Trophoblast cell (in vitro differentiated cells and primary cell): ENCODE results near the gene U2AF2.

Source experiments
- DNase-seq, 2 donors: peaks; one replicate each; pipeline ENCODE4 v3.0.0-alpha.2; 2016
- H2AFZ ChIP-seq: 2 replicates; pipeline ENCODE4 v1.6.1; 2013; ENCODE audit warnings: low read length, moderate library complexity, mild to moderate bottlenecking; ENCODE audit not compliant: insufficient read depth, poor library complexity
- H2AK5ac ChIP-seq: 2 replicates; pipeline ENCODE4 v1.6.1; 2013; ENCODE audit warnings: mild to moderate bottlenecking, low read length
- H2BK120ac ChIP-seq: 2 replicates; pipeline ENCODE4 v1.6.1; 2013; ENCODE audit warnings: low read length, mild to moderate bottlenecking, moderate library complexity; ENCODE audit not compliant: insufficient read depth, poor library complexity
- H2BK12ac ChIP-seq: 2 replicates; pipeline ENCODE4 v1.6.1; 2013; ENCODE audit warnings: mild to moderate bottlenecking, low read length, moderate library complexity
- H2BK5ac ChIP-seq: 2 replicates; pipeline ENCODE4 v1.6.1; 2013; ENCODE audit warnings: low read length, low read depth, moderate library complexity, mild to moderate bottlenecking; ENCODE audit not compliant: poor library complexity
- H3K14ac ChIP-seq: 2 replicates; pipeline ENCODE4 v1.6.1; 2013; ENCODE audit warnings: mild to moderate bottlenecking, low read length
- H3K18ac ChIP-seq: 2 replicates; pipeline ENCODE4 v1.6.1; 2013; ENCODE audit warnings: mild to moderate bottlenecking, low read length
- H3K23ac ChIP-seq: 2 replicates; pipeline ENCODE4 v1.6.1; 2013; ENCODE audit warnings: low read length
- H3K27ac ChIP-seq: 2 replicates; pipeline ENCODE4 v1.5.1; 2013; ENCODE audit warnings: low read depth, mild to moderate bottlenecking, inconsistent platforms, low read length, moderate library complexity
- H3K27me3 ChIP-seq: 2 replicates; pipeline ENCODE4 v1.6.1; 2013; ENCODE audit warnings: inconsistent platforms, mild to moderate bottlenecking, low read length, moderate library complexity; ENCODE audit not compliant: insufficient read depth
- H3K36me3 ChIP-seq, 2 experiments: 1 replicate in 1 of 2; 2 replicates in 1 of 2; pipeline ENCODE4 v1.6.1; 2013; ENCODE audit warnings: low read length in 2 of 2, mild to moderate bottlenecking in 2 of 2, moderate library complexity in 1 of 2; ENCODE audit not compliant: insufficient read depth in 2 of 2, control insufficient read depth in 1 of 2
- H3K4ac ChIP-seq: 2 replicates; pipeline ENCODE4 v1.6.1; 2013; ENCODE audit warnings: low read depth, mild to moderate bottlenecking, low read length, moderate library complexity
- H3K4me1 ChIP-seq, 2 experiments: 1 replicate in 1 of 2; 2 replicates in 1 of 2; pipeline ENCODE4 v1.6.1; 2013; ENCODE audit warnings: low read length in 2 of 2, mild to moderate bottlenecking in 2 of 2, moderate library complexity in 1 of 2; ENCODE audit not compliant: insufficient read depth in 2 of 2, control insufficient read depth in 1 of 2
- H3K4me2 ChIP-seq: 2 replicates; pipeline ENCODE4 v1.6.1; 2013; ENCODE audit warnings: inconsistent platforms, mild to moderate bottlenecking, low read length, moderate library complexity
- H3K4me3 ChIP-seq: 2 replicates; pipeline ENCODE4 v1.5.1; 2013; ENCODE audit warnings: mild to moderate bottlenecking, low read depth, low read length, inconsistent platforms
- H3K79me1 ChIP-seq: one replicate; pipeline ENCODE4 v1.6.1; 2013; ENCODE audit warnings: low read length
- H3K79me2 ChIP-seq: 2 replicates; pipeline ENCODE4 v1.6.1; 2013; ENCODE audit warnings: low read length, mild to moderate bottlenecking; ENCODE audit not compliant: control insufficient read depth, insufficient read depth, poor library complexity
- H3K9ac ChIP-seq: 2 replicates; pipeline ENCODE4 v1.6.1; 2013; ENCODE audit warnings: mild to moderate bottlenecking, low read length
- H3K9me3 ChIP-seq: 2 replicates; pipeline ENCODE4 v1.6.1; 2013; ENCODE audit warnings: low read depth, mild to moderate bottlenecking, control low read depth, inconsistent platforms, low read length; ENCODE audit not compliant: insufficient read depth
- H4K12ac ChIP-seq: 2 replicates; pipeline ENCODE4 v1.6.1; 2013; ENCODE audit warnings: low read depth, mild to moderate bottlenecking, low read length, moderate library complexity
- H4K8ac ChIP-seq: 2 replicates; pipeline ENCODE4 v1.6.1; 2013; ENCODE audit warnings: low read depth, mild to moderate bottlenecking, low read length, moderate library complexity
- H4K91ac ChIP-seq: one replicate; pipeline ENCODE4 v1.6.1; 2013; ENCODE audit warnings: low read depth, mild to moderate bottlenecking, low read length, moderate library complexity
- WGBS: extraction: QIAGEN DNeasy Blood & Tissue Kit; methylation state at CpG from one replicate; pipeline ENCODE4 v1.1.7; 2013; ENCODE audit warnings: missing lambda C conversion rate; ENCODE audit not compliant: insufficient read length, insufficient coverage; ENCODE audit errors: extremely low coverage; 5-methylcytosine and 5-hydroxymethylcytosine counted together

The U2AF2 gene

DNA sequence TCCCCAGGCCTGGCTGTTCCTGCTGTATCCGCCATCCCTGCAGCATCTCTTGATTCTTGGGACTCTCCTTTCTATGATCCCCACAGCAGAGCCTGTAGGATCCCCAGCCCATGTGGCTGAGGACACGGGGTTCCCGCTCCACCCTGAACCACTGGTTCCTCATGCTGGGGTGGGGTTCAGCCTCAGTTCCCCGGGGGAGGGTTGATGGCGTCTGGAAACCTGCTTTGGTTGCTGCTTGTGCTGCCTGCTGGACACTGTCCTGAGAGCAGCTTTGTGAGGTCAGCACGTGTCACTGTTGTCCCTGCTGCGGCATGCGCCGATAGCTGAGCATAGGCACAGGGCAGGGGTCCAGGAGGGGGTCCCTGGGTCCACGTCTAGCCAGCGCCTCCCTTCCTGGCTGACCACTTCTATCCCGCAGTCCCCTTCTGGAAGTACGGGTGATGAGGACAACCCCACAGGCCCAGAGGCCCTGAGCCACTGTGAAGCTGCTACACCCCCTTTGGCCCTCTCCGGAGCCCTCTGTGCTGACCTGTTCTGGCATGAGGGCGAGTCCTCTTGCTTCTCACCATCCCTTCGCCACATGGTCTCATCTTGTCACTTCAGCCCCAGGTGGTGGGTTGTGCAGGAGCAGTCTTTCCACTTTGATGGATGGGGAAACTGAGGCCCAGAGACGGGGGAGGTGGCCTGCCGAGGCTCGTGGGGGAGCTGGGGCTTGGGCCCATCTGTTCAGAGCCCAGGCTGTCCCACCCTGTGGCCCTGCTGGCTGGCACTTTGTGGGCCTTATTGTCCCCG, 25.7 kb downstream of the U2AF2 start:
- no CpG with 5 or more reads among the region's 20 CpGs for WGBS
- H3K9ac ChIP-seq: no peak overlapping the region
- H4K91ac ChIP-seq: no peak overlapping the region
- H3K4me2 ChIP-seq: no peak overlapping the region
- H3K79me1 ChIP-seq: no peaks in the 10 kb centered on the region
- no peak overlapping the region for H3K27ac ChIP-seq
- H4K8ac ChIP-seq: no peak overlapping the region
- no peak overlapping the region for H3K14ac ChIP-seq
- no peak overlapping the region for H2BK12ac ChIP-seq
- H3K9me3 ChIP-seq: peaks cover 2% of the 10 kb centered on the region
- no peak overlapping the region for H3K4me3 ChIP-seq
- H3K18ac ChIP-seq: no peak overlapping the region
- peaks cover 0 to 3% of the 10 kb centered on the region in 2 experiments for H3K4me1 ChIP-seq
- H2BK120ac ChIP-seq: no peak overlapping the region
- H3K27me3 ChIP-seq: no peaks in the 10 kb centered on the region
- no peak overlapping the region for H3K23ac ChIP-seq
- peaks cover 64 to 66% of the 10 kb centered on the region in 2 experiments for H3K36me3 ChIP-seq
- H3K4ac ChIP-seq: no peak overlapping the region
- no peak overlapping the region for H2AFZ ChIP-seq
- H4K12ac ChIP-seq: no peak overlapping the region
- H2BK5ac ChIP-seq: no peak overlapping the region
- peaks cover 5% of the 10 kb centered on the region for H3K79me2 ChIP-seq
- no peak overlapping the region for H2AK5ac ChIP-seq
- DNase-seq: no peak

DNA sequence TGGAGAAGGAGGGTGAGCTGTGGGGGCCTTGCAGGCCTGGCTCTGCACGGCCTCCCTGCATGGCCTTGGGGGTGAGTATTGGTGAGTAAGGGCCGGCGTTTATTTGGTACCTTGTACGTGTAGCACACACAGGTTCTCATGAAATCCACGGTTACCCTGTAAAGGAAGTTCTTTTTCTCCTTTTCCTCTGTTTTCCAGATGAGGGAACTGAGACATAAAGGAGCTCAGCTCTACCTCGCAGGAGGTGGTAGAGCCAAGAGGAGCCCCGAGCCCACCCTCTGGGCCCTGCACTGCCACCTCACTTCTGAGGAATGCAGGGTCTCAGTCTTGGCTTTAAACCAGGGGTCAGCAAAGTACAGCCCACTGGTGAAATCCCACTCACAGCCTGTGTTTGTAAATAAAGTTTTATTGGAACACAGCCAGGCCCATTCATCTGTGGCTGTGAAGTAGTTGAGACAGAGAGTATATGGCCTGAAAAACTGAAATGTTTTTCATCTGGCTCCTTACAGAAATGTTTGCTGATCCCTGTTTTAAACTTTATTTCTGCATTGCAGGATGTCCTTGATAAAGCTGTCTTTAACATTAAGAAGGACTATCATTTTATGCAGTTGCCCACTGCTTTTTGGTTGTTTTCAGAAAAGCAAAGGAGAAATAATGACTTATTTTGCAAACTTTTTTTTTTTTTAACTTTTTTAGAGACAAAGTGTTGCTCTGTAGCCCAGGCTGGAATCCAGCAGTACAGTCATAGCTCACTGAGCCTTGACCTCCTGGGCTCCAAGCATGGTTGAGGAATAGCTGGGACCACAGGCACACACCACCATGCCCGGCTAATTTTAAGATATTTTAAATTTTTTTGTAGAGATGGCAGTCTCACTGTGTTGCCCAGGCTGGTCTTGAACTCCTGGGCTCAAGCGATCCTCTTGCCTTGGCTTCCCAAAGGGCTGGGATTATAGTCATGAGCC, 26.6 kb downstream of the U2AF2 start:
- Histone ChIP-seq H2AK5ac (no peak overlapping the region), H3K4ac (no peak overlapping the region), H2BK5ac (no peak overlapping the region), H3K36me3 (peaks cover 72 to 75% of the 10 kb centered on the region in 2 experiments), H3K18ac (no peak overlapping the region), H3K23ac (no peak overlapping the region), H3K4me3 (no peak overlapping the region), H2BK12ac (no peak overlapping the region), H3K9me3 (peaks cover 2% of the 10 kb centered on the region), H3K27ac (no peak overlapping the region), H4K12ac (no peak overlapping the region), H3K4me2 (no peak overlapping the region), H3K79me2 (peaks cover 1% of the 10 kb centered on the region), H3K14ac (no peak overlapping the region), H3K9ac (no peak overlapping the region), H3K27me3 (no peaks in the 10 kb centered on the region), H4K91ac (no peak overlapping the region), H2BK120ac (no peak overlapping the region), H3K4me1 (no peaks in the 10 kb centered on the region), H4K8ac (no peak overlapping the region), H2AFZ (no peak overlapping the region), H3K79me1 (no peaks in the 10 kb centered on the region)
- DNase-seq: no peak
- no CpG with 5 or more reads among the region's 9 CpGs for WGBS

DNA sequence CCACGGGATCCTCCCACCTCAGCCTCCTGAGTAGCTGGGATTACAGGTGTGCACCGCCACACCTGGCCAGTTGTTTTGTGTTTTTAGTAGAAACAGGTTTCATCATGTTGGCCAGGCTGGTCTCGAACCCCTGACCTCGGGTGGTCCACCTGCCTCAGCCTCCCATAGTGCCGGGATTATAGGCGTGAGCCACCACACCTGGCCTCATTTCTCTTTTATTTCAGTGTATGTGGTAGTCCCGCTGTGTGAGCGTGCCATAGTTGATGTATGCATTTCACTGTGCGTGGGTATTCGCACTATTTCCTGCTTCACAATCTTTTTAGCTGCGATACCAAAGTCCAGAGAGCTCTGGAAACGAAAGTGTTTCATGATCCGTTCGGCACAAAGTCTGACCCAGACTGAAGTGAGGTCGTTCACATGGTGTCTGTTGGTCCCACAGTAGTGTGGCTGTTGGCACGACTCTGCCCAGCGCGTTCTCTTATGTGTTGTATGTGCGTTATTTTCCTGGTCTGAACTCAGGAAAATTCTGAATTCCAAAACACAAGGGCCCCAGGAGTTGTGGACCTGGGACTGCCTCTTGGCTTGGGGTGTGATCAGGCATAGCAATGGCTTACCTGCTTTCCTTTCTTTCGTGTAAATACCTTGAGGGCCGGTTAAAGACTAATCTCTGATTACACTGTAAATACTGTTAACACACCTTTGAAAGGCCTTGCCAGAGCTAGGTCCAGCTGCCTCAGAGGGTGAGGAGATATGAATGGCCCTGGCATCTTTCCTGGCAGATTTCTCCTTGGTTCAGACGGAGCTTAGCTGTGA, 28.8 kb downstream of the U2AF2 start:
- DNase-seq: no peak
- Histone ChIP-seq H3K79me2 (no peaks in the 10 kb centered on the region), H2BK12ac (no peak overlapping the region), H3K18ac (no peak overlapping the region), H3K4ac (peak overlapping the region; percentile 17), H2BK120ac (no peak overlapping the region), H3K23ac (no peak overlapping the region), H4K8ac (no peak overlapping the region), H2AK5ac (no peak overlapping the region), H3K27me3 (no peaks in the 10 kb centered on the region), H3K9ac (no peak overlapping the region), H4K91ac (no peak overlapping the region), H3K79me1 (no peaks in the 10 kb centered on the region), H3K4me3 (no peak overlapping the region), H3K4me2 (no peak overlapping the region), H3K4me1 (no peaks in the 10 kb centered on the region), H3K27ac (no peak overlapping the region), H2BK5ac (no peak overlapping the region), H3K9me3 (peaks cover 2% of the 10 kb centered on the region), H3K14ac (no peak overlapping the region), H2AFZ (no peak overlapping the region), H3K36me3 (peaks cover 78 to 79% of the 10 kb centered on the region in 2 experiments), H4K12ac (no peak overlapping the region)
- WGBS: no CpG with 5 or more reads among the region's 22 CpGs
